ENCODE data around the gene CRY2.

GRCh38 chr11:45907911-45908370 lies 60.7 kb downstream of the CRY2 start:
- TF ChIP-seq POLR2AphosphoS5 (IDR thresholded peaks at IDR 0.05): no peak
- no peak for TF ChIP-seq CTCF (IDR thresholded peaks at IDR 0.05)
- TF ChIP-seq EP300 (IDR thresholded peaks at IDR 0.05): no peak
